ENCODE results near the gene FAM219A.

- TF ChIP-seq, protein P1, sequence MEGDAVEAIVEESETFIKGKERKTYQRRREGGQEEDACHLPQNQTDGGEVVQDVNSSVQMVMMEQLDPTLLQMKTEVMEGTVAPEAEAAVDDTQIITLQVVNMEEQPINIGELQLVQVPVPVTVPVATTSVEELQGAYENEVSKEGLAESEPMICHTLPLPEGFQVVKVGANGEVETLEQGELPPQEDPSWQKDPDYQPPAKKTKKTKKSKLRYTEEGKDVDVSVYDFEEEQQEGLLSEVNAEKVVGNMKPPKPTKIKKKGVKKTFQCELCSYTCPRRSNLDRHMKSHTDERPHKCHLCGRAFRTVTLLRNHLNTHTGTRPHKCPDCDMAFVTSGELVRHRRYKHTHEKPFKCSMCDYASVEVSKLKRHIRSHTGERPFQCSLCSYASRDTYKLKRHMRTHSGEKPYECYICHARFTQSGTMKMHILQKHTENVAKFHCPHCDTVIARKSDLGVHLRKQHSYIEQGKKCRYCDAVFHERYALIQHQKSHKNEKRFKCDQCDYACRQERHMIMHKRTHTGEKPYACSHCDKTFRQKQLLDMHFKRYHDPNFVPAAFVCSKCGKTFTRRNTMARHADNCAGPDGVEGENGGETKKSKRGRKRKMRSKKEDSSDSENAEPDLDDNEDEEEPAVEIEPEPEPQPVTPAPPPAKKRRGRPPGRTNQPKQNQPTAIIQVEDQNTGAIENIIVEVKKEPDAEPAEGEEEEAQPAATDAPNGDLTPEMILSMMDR (IDR thresholded peaks at IDR 0.05; ENCODE audit: low read length) = no peak
- TF ChIP-seq EZH2 (IDR thresholded peaks at IDR 0.05; ENCODE audit: borderline replicate concordance, low read length) = no peak
Measured at GRCh38 chr9:34506623-34507022, 48.3 kb upstream of the FAM219A start.

Data from OCI-LY1 (cell line).